Common myeloid progenitor, CD34-positive (primary cell): ENCODE measurements around the gene ST7.

Source experiments
- CTCF ChIA-PET: fragments of 350-600 bp; sonication (Branson Sonifier 250); formaldehyde crosslinking; loops from one replicate; lab custom pipeline; 2021; ENCODE audit warnings: antibody characterized with exemption; lab: Charles Lee
- POLR2A ChIA-PET: fragments of 350-600 bp; sonication (Branson Sonifier 250); formaldehyde crosslinking; loops from one replicate; lab custom pipeline; 2021; ENCODE audit warnings: antibody characterized with exemption; lab: Charles Lee
- DNase-seq, 3 donors: peaks; one replicate each; pipeline versions ENCODE4 v3.0.0 to v3.0.0-alpha.2; 2013
- H3K27ac ChIP-seq, 2 experiments: 1 replicate in 1 of 2; 2 replicates in 1 of 2; pipeline ENCODE4 v1.7.0; 2013; ENCODE audit warnings: inconsistent platforms in 2 of 2, low read length in 2 of 2, mild to moderate bottlenecking in 2 of 2, low read depth in 1 of 2, moderate library complexity in 1 of 2; ENCODE audit not compliant: severe bottlenecking in 2 of 2, insufficient read depth in 1 of 2, poor library complexity in 1 of 2
- H3K27me3 ChIP-seq, 5 experiments: replicated peaks in 2 of 5; 1 replicate in 3 of 5; 2 replicates in 2 of 5; pipeline versions ENCODE4 v1.6.1 to v1.7.0; 2013; ENCODE audit warnings: low read length in 4 of 5, mild to moderate bottlenecking in 2 of 5, moderate library complexity in 2 of 5, inconsistent platforms in 1 of 5; ENCODE audit not compliant: insufficient read depth in 5 of 5, control insufficient read depth in 4 of 5
- H3K36me3 ChIP-seq, 4 experiments: 1 replicate in 2 of 4; 2 replicates in 2 of 4; pipeline versions ENCODE4 v1.6.1 to v1.7.0; 2013; ENCODE audit warnings: low read length in 3 of 4, control low read depth in 1 of 4, mild to moderate bottlenecking in 1 of 4; ENCODE audit not compliant: control insufficient read depth in 4 of 4, insufficient read depth in 4 of 4
- H3K4me1 ChIP-seq, 4 experiments: 1 replicate in 3 of 4; 2 replicates in 1 of 4; pipeline versions ENCODE4 v1.6.1 to v1.7.1; 2013; ENCODE audit warnings: low read length in 3 of 4, mild to moderate bottlenecking in 3 of 4, control low read depth in 1 of 4, inconsistent platforms in 1 of 4, moderate library complexity in 1 of 4; ENCODE audit not compliant: control insufficient read depth in 4 of 4, insufficient read depth in 4 of 4; ENCODE audit errors: control extremely low read depth in 1 of 4
- H3K4me3 ChIP-seq, 7 experiments: 1 replicate in 4 of 7; 2 replicates in 3 of 7; pipeline versions ENCODE4 v1.5.1 to v1.7.0; 2013; ENCODE audit warnings: mild to moderate bottlenecking in 7 of 7, low read length in 6 of 7, moderate library complexity in 6 of 7, inconsistent platforms in 2 of 7, low read depth in 2 of 7, control low read depth in 1 of 7; ENCODE audit not compliant: insufficient read depth in 4 of 7, control insufficient read depth in 1 of 7; ENCODE audit errors: extremely low read depth in 1 of 7
- H3K9me3 ChIP-seq, 5 experiments: 1 replicate in 4 of 5; 2 replicates in 1 of 5; pipeline versions ENCODE4 v1.6.1 to v1.7.1; 2013; ENCODE audit warnings: low read length in 4 of 5, mild to moderate bottlenecking in 2 of 5, inconsistent platforms in 1 of 5, low read depth in 1 of 5, moderate library complexity in 1 of 5; ENCODE audit not compliant: control insufficient read depth in 4 of 5, insufficient read depth in 2 of 5; ENCODE audit errors: control extremely low read depth in 1 of 5
- WGBS: methylation state at CpG from one replicate; pipeline ENCODE4 v1.1.5; 2013; ENCODE audit not compliant: insufficient coverage; 5-methylcytosine and 5-hydroxymethylcytosine counted together

The ST7 gene

DNA sequence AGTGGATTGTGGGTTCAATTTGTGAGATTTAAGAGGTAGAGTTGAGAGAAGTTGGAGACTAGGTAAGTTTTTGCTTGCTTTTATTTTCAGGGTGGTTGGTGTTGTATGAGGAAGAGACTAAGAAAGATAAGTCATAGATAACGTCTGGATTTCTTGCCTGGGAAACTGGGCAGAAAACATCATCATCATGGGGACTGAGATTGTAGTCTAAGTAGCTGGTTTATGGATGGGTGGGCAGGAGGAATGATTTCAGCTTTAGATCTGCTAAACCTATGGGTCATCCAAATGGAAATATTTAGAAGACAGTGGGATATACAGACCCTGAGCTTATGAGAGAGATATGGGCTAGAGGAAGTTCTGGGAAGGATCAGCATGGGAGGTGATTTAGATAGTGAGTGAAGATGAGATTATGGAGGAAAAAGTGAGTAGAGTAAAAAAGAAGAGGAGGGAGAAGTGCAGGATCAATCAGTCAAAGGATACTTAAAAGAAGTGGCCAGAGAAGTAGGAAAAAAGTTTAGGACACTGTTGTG is 199.8 kb downstream of the ST7 start:
- no peak overlapping the region for H3K27ac ChIP-seq
- H3K27me3 ChIP-seq, result no peaks in the 10 kb centered on the region
- no peak overlapping the region for H3K4me3 ChIP-seq
- H3K9me3 ChIP-seq, result no peaks in the 10 kb centered on the region
- 100% methylated on average over 1 of the region's 1 CpG for WGBS
- POLR2A ChIA-PET, result no interaction called here
- CTCF ChIA-PET, result interaction anchor here (1.2 kb wide), 1 partner anchor 232 kb away, joined by 3 read pairs; no protein-coding TSS in a partner anchor
- peaks cover 0 to 30% (median 17%) of the 10 kb centered on the region in 4 experiments for H3K4me1 ChIP-seq
- peaks cover 0 to 5% (median 2%) of the 10 kb centered on the region in 4 experiments for H3K36me3 ChIP-seq
- no peak for DNase-seq

DNA sequence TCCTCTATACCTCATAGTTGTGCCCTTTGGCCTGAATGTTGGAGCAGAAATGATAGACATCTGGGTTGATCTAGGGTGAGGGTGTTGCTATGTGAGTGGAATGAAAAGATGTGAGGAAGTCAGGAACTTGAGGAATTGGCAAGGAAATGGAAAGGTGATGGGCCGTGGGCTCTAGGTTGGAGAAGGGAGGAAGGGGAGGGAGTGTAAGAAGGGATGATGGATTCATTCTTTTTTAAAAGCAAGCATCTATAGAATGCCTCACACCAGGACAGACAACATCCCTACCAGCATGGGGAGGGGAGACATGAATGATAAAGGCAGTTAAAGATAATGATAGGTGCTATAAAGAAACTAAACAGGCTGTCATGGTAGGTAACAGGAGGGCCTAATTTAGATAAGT is 201.4 kb downstream of the ST7 start:
- CTCF ChIA-PET, result no interaction called here
- POLR2A ChIA-PET, result no interaction called here
- Histone ChIP-seq H3K36me3 (peaks cover 0 to 5% (median 2%) of the 10 kb centered on the region in 4 experiments), H3K4me1 (peaks cover 0 to 32% (median 17%) of the 10 kb centered on the region in 4 experiments), H3K27ac (no peak overlapping the region), H3K9me3 (no peaks in the 10 kb centered on the region), H3K27me3 (no peaks in the 10 kb centered on the region), H3K4me3 (no peak overlapping the region)
- no peak for DNase-seq
- whole genome bisulfite sequencing, result no CpG with 5 or more reads among the region's 1 CpG

DNA sequence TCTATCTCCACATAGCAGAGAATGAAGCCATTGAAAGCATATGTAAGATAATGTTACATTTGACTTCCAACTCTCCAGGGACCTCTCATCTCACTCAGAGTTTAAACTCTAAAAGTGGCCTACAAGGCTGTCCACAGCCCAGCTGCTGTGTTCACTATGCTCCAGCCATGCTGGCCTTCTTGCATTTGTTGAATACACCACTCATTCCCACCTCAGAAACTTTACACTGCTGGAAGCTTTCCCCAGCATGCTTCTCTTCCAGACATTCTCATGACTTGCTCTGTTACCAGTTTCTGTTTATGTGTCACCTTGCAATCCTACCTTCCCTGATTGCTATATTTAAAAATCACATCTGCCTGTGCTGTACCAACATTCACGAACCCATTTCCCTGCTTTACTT is 202.4 kb downstream of the ST7 start:
- ChIA-PET CTCF (no interaction called here), POLR2A (no interaction called here)
- H3K9me3 ChIP-seq, result no peaks in the 10 kb centered on the region
- peaks cover 0 to 29% (median 17%) of the 10 kb centered on the region in 4 experiments for H3K4me1 ChIP-seq
- peaks cover 0 to 5% (median 2%) of the 10 kb centered on the region in 4 experiments for H3K36me3 ChIP-seq
- no peak overlapping the region for H3K27ac ChIP-seq
- H3K27me3 ChIP-seq, result no peaks in the 10 kb centered on the region
- H3K4me3 ChIP-seq, result no peak overlapping the region
- no peak for DNase-seq
- 100% methylated on average over 1 of the region's 1 CpG for WGBS

DNA sequence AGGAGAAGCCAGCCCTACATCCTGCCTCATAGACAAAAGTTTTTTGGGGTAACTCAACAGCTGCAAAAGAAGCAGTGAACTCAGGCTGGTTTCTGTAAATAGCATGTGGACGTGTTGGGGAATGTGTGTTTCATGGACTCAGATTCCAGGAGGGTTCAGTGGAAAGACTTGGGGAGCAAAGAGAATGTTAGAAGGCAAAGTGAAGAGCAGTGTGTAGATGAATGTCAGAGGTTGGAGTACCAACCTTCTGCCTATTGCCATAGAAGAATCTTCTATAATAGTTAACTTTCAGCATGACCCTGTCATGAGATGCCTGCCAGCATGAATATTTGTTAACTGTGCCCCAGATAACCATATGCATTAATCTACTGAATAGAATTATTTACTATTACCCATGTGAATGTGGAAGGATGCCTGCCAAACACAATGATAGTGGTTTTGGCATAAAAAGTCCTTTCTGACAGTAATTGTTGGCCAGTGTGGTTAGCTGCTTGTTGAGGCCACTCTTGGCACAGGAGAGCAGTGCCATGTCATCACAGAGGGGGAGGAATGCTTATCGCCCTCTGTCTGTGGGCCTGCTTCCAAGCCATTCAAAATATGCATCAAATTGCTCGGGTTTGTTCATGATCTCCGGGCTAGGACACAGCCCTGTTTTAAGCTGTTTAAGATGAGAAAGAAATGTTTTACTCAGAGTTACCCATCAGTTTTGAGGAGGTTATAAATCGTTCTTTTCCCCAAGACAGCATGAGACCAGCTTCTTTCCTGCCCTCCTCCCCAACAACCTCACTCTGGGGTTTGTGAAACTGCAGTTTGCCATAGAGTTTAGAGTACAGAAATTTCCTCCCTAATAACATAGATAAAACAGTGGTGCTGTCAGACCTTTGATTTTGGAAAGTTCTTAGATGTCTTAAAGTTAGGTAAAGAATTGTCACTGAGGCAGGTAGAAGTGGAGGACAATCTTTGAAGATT is 204.2 kb downstream of the ST7 start:
- H3K27me3 ChIP-seq, result no peaks in the 10 kb centered on the region
- DNase-seq, result peak; percentile 76 to 93 (median 90)
- peaks cover 0 to 5% (median 2%) of the 10 kb centered on the region in 4 experiments for H3K36me3 ChIP-seq
- H3K4me3 ChIP-seq, result peak overlapping the region in 1 of 7 experiments; percentile 0
- H3K27ac ChIP-seq, result no peak overlapping the region
- no peaks in the 10 kb centered on the region for H3K9me3 ChIP-seq
- CTCF ChIA-PET, result interaction anchor here (1.2 to 1.9 kb wide), 3 partner anchors 8 to 12 kb away, joined by 4 to 7 read pairs (median 6); no protein-coding TSS in a partner anchor
- POLR2A ChIA-PET, result no interaction called here
- peaks cover 0 to 24% (median 14%) of the 10 kb centered on the region in 4 experiments for H3K4me1 ChIP-seq
- 75% methylated on average over 1 of the region's 5 CpGs for WGBS

DNA sequence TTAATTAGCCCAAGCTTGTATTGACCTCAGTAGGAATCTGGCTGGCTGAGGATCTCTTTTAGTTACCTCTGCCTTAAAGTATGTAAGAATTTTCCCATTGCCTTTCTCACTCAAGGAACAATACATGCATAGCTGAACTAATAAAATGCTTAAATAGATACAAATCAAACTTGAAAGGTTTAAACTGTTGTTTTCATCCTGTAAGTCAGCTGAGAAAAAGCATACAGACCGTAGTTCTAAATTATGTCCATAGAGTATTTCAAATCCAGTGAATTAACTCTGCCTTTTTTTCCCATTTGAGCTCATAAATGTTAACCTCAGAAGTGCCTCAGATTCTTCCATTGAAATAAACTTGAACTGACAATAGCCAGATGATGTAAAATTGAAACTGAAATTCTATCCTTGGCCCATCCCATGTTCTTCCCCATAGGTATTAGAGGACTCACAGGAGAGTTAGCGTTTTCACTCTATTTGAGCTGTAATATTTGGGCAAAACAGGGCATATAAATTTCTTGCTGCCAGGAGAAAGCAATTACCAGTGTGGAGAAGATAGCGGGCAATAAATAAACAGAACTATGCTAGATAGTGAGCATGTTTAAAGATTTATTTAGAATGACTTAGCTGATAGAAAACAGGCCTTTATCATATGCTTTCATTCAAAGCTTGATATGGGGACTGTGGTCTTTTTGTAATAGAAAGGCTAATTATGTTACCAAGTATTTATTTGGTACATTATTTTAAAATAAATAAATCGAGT is 205.8 kb downstream of the ST7 start:
- 100% methylated on average over 2 of the region's 4 CpGs for WGBS
- Histone ChIP-seq H3K4me1 (peaks cover 0 to 21% (median 12%) of the 10 kb centered on the region in 4 experiments), H3K36me3 (peaks cover 0 to 5% (median 2%) of the 10 kb centered on the region in 4 experiments), H3K27me3 (no peaks in the 10 kb centered on the region), H3K4me3 (no peak overlapping the region), H3K27ac (no peak overlapping the region), H3K9me3 (no peaks in the 10 kb centered on the region)
- DNase-seq, result no peak
- POLR2A ChIA-PET, result no interaction called here
- CTCF ChIA-PET, result interaction anchor here (1.0 to 1.9 kb wide), 5 partner anchors 9 to 227 kb away, joined by 3 to 7 read pairs (median 3); no protein-coding TSS in a partner anchor

DNA sequence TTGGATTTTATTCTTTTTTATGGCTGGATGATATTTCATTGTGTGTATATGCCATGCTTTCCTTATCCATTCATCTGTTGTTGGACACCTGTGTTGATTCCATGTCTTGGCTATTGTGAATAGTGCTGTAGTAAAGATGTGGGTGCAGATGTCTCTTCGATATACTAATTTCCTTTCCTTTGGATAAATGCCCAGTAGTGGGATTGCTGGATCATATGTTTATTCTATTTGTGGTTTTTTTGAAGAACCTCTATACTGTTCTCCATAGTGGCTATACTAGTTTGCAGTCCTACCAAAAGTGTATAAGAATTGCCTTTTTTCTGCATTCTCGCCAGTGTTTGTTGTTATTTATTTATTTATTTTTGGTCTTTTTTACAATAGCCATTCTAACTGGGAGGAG is 209.8 kb downstream of the ST7 start:
- H3K27ac ChIP-seq, result no peak overlapping the region
- H3K9me3 ChIP-seq, result no peaks in the 10 kb centered on the region
- POLR2A ChIA-PET, result no interaction called here
- peaks cover 0 to 3% (median 0%) of the 10 kb centered on the region in 4 experiments for H3K36me3 ChIP-seq
- peaks cover 0 to 5% (median under 1%) of the 10 kb centered on the region in 4 experiments for H3K4me1 ChIP-seq
- H3K27me3 ChIP-seq, result no peaks in the 10 kb centered on the region
- CTCF ChIA-PET, result no interaction called here
- no peak overlapping the region for H3K4me3 ChIP-seq
- WGBS, result no CpG with 5 or more reads among the region's 2 CpGs
- no peak for DNase-seq
